Mammary epithelial cell (primary cell): ENCODE measurements around the gene RET.

Source experiments
- EZH2 ChIP-seq: IDR thresholded peaks from 2 replicates; pipeline ENCODE4 v1.6.1; 2012; ENCODE audit warnings: low read length, inconsistent platforms, borderline replicate concordance
- TF ChIP-seq, protein P1 (sequence below), 2 donors: IDR thresholded peaks in 1 of 2; conservative IDR thresholded peaks in 1 of 2; 2 replicates each; pipeline ENCODE4 v1.5.1; 2011 to 2012; ENCODE audit warnings: inconsistent platforms in 2 of 2, low read length in 2 of 2, mild to moderate bottlenecking in 2 of 2, control low read depth in 1 of 2, low read depth in 1 of 2; ENCODE audit not compliant: insufficient read depth in 1 of 2; ENCODE audit errors: extremely low read depth in 1 of 2

DNA sequence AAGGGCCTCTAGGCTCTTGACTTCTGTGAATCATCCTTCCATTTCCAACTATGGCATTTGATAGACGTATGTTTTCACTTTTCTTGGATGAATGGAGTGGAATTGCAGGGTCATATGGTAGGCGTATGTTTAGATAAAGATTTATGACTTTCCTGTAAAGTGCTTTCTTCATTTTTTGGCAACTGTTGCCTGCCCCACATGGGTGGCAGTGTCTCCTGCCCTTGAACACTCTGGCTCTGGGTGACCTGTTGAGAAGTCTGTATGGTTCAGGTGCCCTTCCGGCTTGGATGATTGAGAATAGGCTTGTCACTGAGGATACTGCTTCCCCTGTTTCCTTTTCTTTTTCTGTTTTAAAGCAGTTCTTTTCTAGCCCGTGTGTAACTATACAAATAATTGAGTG is 23.1 kb downstream of the RET start:
- TF ChIP-seq, protein P1, sequence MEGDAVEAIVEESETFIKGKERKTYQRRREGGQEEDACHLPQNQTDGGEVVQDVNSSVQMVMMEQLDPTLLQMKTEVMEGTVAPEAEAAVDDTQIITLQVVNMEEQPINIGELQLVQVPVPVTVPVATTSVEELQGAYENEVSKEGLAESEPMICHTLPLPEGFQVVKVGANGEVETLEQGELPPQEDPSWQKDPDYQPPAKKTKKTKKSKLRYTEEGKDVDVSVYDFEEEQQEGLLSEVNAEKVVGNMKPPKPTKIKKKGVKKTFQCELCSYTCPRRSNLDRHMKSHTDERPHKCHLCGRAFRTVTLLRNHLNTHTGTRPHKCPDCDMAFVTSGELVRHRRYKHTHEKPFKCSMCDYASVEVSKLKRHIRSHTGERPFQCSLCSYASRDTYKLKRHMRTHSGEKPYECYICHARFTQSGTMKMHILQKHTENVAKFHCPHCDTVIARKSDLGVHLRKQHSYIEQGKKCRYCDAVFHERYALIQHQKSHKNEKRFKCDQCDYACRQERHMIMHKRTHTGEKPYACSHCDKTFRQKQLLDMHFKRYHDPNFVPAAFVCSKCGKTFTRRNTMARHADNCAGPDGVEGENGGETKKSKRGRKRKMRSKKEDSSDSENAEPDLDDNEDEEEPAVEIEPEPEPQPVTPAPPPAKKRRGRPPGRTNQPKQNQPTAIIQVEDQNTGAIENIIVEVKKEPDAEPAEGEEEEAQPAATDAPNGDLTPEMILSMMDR (conservative IDR thresholded peaks at IDR 0.05 in 1 of 2, IDR thresholded peaks at IDR 0.05 in 1 of 2; ENCODE audit: extremely low read depth in 1 of 2, insufficient read depth in 1 of 2, low read depth in 1 of 2, low read length in 2 of 2), result no peak
- no peak for TF ChIP-seq EZH2
